Left renal pelvis (tissue), 4 donors: ENCODE data around the gene MPPE1. TPM values are rescaled to one million over a fixed set of nuclear protein-coding genes. Genes with fewer than 3 reads are reported as not detected.

Experiments used
- DNase-seq, 4 donors: peaks; one replicate each; pipeline ENCODE4 v3.0.0-alpha.2; 2013; ENCODE audit warnings: low read depth in 4 of 4, low spot score in 3 of 4
- polyA plus RNA-seq, 4 donors: library from polyadenylated mRNA; unstranded; fragments of 120-200 nt; gene quantifications; one replicate each; pipeline ENCODE4 v1.2.1, GENCODE V29; 2013; ENCODE audit not compliant: insufficient read length in 4 of 4

Gene MPPE1
- polyA plus RNA-seq, 4 donors, result 32.9 to 52.3 (median 42.5) TPM

DNA sequence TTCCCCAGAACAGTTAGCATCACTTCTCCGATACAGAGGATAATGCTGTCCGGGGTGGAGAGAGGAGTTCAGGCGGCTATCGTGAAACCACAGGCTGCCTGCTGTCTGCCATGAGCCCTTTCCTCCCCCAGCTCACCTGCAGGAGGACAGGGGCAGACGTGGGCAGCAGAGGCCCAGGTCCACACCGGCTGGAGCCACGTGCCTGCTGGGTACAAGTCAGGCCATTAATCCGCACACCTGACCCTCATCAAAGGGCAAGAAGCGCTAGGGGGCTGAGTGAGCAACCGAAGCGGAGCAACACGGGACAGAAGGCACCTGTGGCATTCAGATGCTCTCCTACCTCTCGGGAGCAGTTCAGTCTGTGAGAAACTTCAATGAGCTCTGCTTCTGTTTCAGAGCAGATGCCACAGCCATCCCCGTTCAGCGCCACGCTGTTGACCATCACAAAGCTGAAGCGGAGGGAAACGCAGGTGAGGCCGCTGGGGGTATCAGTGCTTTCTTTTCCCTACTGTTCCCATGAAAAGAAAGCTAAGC lies 21.5 kb downstream of the MPPE1 start:
- no peak for DNase-seq

- DNase-seq, result no peak
Observed at GRCh38 chr18:11885278-11885947, 22.7 kb downstream of the MPPE1 start.

DNA sequence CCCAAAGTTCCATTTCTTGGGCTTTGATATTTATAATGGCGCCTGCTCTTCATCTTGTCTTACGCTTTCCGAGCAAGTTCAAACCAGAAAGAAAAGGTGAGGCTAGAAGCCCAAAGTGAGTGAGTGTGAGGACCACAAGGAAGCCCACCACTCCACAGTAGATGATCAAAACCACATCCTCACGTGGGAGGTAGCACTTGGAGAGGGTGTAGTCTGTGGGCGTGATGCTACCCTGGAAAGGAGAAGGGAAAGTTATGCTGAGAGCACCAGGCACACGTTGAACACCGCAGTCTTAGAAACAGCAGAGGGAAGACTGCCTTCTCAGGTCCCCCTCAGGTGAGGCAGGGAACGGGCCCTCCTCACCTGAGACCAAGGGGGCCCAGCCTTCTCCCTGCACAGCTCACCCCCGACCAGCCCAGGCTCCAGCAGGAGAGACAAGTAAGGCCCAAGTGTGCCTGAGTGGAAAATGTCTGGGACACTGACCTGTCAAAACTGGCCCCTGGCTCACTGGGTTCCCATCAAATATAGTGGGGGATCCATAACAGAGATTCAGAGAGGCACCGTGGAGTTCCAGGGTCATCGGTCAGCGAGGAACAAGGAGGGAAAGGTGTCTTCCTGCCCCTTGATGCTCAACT lies 23.6 kb downstream of the MPPE1 start:
- no peak for DNase-seq

GRCh38 chr18:11883153-11883552 lies 25.0 kb downstream of the MPPE1 start:
- no peak for DNase-seq

GRCh38 chr18:11882636-11883035 lies 25.5 kb downstream of the MPPE1 start:
- DNase-seq, result no peak

GRCh38 chr18:11880586-11881304 lies 27.4 kb downstream of the MPPE1 start:
- no peak for DNase-seq

DNA sequence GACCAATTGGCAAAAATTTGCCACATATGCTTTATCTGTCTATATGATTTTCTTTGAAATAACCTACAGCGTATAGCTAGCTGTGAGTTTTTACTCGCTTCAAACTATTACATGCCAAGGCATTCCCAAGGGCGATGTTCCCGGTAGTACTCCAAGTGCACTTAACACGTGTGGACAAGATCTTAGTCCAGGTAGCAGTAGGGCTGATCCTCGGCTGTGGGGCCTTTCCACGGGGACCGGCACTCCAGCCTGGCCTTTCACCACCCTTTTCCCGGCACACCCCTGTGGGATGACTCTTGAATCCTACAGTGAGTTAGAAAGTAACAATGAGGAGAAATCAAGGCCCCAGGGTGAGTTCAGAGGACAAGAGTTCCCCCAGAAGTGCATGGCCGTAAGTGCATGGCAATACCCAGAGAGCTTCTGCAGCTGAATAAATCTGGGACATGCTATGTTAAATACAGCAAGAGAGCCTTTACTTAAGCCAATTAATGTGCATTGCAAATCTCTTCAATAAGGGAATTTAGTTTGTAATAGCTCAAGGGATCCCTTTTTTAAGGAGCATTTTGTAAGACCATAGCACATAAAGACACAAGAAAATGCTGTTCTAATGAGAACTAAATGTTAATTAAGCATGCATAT lies 30.5 kb downstream of the MPPE1 start:
- no peak for DNase-seq

- no peak for DNase-seq
Observed at GRCh38 chr18:11874676-11875075, 33.4 kb downstream of the MPPE1 start.

DNA sequence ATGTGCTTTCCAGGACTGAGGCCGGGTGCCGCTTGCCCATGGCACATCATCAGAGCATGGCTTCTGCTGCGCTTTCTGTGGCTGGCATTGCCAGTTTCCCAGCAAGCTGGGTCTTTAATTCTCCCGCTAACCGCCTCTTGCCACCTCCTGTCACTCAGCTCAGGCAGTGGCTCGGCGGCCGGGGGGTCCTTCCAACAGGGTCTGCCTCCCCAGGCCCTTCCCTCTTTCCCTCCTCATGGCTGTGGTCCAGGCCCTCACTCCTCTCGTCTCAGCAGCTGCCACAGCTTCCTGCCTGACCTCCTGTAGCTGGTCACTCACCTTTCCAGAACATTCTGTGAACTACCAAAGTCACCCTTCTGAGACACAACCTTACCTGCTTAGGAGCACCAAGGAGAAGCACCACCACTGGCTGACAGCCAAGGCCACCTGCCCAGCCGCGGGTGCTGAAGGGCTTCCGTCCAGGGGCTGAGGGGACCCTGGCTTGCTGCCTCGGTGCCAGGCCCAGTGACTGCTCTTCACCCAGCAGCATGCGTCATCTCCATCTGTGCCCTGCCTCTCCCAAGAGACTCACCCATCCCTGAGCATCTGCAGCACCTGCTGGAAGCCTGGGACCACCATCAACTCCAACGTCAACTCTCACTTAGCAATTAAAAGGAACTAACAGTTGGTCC lies 34.3 kb downstream of the MPPE1 start:
- DNase-seq, result no peak

DNA sequence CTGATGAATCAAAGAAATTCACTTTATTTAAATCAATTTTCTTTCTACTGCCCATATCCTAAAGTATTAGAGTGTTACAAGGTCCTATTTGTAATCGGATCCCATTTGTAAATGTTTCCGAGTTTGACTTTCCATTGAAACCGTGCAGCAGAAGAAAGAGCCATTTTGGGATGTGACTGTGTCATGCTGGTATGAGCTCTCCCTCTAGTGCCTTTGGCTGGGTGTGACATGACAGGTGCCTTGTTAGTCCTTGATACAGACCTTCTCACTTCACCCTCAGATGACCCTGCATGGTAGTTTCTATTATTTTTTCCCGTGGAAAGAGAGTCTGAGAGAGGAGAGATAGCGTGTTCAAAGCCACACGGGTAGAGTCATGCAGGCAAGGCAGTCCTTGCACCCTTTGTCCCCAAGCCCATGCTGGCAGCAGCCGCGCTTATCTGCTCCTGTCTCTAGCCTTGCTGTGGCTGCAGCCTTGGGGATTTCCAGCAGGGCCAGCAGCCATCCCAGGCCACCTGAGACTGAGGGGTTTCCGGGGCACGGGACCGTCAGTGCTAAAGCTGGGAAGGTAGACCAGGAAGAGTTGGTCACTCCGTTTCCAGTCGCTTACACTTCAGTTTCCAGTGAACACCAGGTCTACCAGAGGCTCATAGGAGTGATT lies 35.5 kb downstream of the MPPE1 start:
- no peak for DNase-seq

GRCh38 chr18:11871501-11871900 lies 36.6 kb downstream of the MPPE1 start:
- no peak for DNase-seq

DNA sequence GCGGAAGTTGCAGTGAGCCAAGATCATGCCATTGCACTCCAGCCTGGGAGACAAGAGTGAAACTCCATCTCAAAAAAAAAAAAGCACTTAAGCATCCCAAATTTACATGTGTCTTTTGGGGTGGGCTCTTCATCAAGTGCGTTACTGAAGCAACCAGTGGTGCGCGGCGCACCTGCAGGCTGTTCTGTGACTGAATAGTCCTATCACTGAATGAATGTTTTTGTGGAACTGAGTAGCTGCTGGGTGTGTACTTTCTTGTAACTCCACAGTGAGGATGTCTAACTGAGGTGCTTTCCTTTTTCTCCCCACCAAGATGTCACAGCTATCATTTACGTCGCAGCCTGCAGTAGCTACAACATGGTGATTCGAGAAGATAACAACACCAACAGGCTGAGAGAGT lies 39.9 kb downstream of the MPPE1 start:
- no peak for DNase-seq

- DNase-seq, result no peak
Observed at GRCh38 chr18:11866764-11867163, 41.4 kb downstream of the MPPE1 start.

DNA sequence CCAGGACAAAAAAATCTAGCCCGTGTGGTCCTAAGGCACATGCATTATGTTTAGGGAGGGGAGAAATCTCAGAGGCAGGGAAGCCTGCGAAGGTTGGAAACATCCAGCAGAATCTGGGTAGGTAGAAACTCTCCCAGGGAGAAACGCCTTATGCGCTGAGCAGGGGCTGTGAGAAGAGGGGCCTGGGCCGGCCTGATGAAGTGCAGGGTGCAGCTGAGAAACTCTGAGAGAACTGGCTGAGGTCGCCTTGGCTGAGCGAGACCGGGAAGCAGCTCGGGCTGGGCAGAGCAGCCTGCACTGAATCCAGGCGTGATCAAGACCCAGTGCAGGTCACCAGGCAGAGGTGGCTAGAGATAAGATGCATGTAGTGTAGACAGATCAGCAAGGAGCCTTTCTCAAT lies 41.8 kb downstream of the MPPE1 start:
- no peak for DNase-seq

DNA sequence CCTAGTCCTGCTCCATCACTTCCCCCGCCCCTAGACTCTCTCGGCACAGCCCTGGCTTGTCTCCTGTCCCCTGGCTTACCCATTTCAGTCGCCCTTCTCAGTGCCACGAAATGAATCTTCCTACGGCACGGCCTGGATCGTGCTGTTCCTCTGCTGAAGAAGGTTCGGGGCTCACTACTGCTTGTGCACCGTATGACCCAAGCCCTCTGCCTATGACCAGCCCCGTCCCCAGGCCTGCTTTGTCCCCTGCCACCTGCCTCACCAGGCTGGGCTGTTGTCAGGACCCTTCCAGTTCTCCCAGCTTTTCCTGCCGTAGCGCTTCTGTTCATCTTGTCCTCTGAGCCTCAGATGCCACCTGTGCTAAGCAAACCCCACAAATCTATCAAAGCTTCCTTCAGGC lies 43.0 kb downstream of the MPPE1 start:
- no peak for DNase-seq

GRCh38 chr18:11864471-11864870 lies 43.6 kb downstream of the MPPE1 start:
- no peak for DNase-seq

DNA sequence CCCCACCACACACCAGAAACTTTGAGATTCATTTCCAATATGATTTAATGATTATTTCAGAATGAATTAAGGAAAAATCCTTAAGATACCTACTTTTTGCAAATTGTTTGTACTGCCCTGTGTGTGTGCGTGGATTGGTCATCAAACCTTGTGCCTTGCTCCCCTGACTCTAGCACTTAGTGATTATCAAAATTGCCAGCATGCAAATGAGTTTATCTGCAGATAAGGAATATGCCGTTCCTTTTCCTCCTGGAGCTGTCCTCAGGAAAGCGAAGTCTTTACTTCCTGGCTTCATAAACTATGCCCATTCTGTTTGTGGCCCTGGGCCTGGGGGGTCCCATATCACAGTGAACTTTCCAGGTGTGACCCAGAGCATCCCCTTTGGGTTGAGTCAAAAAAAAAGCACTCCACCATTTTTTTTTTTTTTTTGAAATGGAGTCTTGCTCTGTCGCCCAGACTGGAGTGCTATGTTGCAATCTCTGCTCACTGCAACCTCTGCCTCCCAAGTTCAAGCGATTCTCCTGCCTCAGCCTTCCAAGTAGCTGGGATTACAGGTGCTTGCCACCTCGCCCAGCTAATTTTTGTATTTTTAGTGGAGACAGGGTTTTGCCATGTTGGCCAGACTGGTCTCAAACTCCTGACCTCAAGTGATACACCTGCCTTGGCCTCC lies 45.5 kb downstream of the MPPE1 start:
- no peak for DNase-seq

DNA sequence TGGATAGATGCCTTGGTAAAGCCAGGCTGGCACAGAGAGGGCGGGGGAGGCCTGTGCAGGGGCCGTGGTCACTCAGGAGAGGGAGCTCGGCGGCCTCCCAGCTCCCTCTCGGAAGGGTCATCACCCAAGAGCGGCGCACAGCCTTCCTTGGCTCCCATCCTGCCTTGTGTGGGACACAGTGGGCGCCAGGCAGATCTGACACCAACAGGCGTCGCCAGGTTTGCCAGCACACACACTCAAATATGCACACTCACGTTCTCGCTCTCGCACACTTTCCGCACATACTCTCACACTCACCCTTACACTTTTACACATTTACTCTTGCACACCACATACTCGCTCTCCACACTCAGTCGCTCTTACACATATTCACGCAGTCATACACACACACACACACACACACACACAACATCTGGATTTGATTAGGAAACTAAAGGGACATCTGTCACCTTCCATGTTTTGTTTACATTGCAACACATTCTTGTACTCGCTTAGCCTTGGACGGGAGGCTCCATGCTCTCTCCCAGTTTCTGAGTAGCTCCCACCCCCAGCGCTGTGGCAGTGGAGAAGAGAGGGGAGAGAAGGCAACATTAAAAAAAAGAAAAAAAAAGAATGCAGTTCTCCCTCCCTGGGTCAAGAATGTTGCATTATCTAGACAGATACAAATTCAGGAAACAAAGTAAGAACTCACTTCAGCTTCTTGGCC lies 46.4 kb downstream of the MPPE1 start:
- DNase-seq, result no peak
